NK-92 treated with Interleukin-12 subunit alpha and Interleukin-12 subunit beta, amount 100 ng/mL, for 24 hours (cell line): Measurements from ENCODE around the gene MRPL37.
"Not testable (repeated sequence)": the region's sequence is repeated elsewhere in the genome, so short reads cannot be mapped to it uniquely, and the experiment has no call there.

Source experiments
- DNase-seq: peaks from one replicate; lab custom pipeline; 2025; lab: John Stamatoyannopoulos, UW

MRPL37 gene

GRCh38 chr1:54199765-54200518, at the start of gene MRPL37, which contains the start of gene CYB5RL:
MRPL37 (plus strand) TSS chr1:54200167; CDS start chr1:54200244, 77 bp downstream.
CYB5RL (minus strand) TSS chr1:54200030; CDS start chr1:54195616, 4,414 bp downstream.
- peak; percentile 81 for DNase-seq

- DNase-seq, result no peak
Observed at GRCh38 chr1:54151013-54151412, 49.0 kb upstream of the MRPL37 start.

- DNase-seq, result no peak
Observed at GRCh38 chr1:54152696-54153095, 47.3 kb upstream of the MRPL37 start, which contains the start of gene CDCP2. CDCP2 (minus strand) TSS chr1:54153000; CDS start chr1:54152922, 78 bp downstream.

GRCh38 chr1:54153535-54154439, 46.2 kb upstream of the MRPL37 start:
- no peak for DNase-seq

GRCh38 chr1:54156201-54156600, 43.8 kb upstream of the MRPL37 start:
- DNase-seq, result no peak

- no peak for DNase-seq
Observed at GRCh38 chr1:54156986-54157385, 43.0 kb upstream of the MRPL37 start.

- DNase-seq, result no peak
Observed at GRCh38 chr1:54157401-54157800, 42.6 kb upstream of the MRPL37 start.

- DNase-seq, result no peak
Observed at GRCh38 chr1:54158071-54158470, 41.9 kb upstream of the MRPL37 start.

- no peak for DNase-seq
Observed at GRCh38 chr1:54159733-54160316, 40.1 kb upstream of the MRPL37 start.

GRCh38 chr1:54160351-54160750, 39.6 kb upstream of the MRPL37 start:
- no peak for DNase-seq

- DNase-seq, result no peak
Observed at GRCh38 chr1:54161495-54162168, 38.3 kb upstream of the MRPL37 start.

- DNase-seq, result no peak
Observed at GRCh38 chr1:54163051-54163450, 36.9 kb upstream of the MRPL37 start.

GRCh38 chr1:54163573-54163972, 36.4 kb upstream of the MRPL37 start:
- no peak for DNase-seq

- DNase-seq, result no peak
Observed at GRCh38 chr1:54165146-54165545, 34.8 kb upstream of the MRPL37 start.

GRCh38 chr1:54166357-54166756, 33.6 kb upstream of the MRPL37 start:
- not testable (repeated sequence) for DNase-seq

- DNase-seq, result no peak
Observed at GRCh38 chr1:54167422-54168139, 32.4 kb upstream of the MRPL37 start.

- no peak for DNase-seq
Observed at GRCh38 chr1:54168206-54168965, 31.6 kb upstream of the MRPL37 start.

- no peak for DNase-seq
Observed at GRCh38 chr1:54169068-54169467, 30.9 kb upstream of the MRPL37 start.

- no peak for DNase-seq
Observed at GRCh38 chr1:54171016-54171415, 29.0 kb upstream of the MRPL37 start.

GRCh38 chr1:54171606-54172005, 28.4 kb upstream of the MRPL37 start:
- no peak for DNase-seq
